H4 (cell line): Measurements from ENCODE around the gene SBSN. TPM values are rescaled to one million over a fixed set of nuclear protein-coding genes. Genes with fewer than 3 reads are reported as not detected.

Source experiments
- DNase-seq: peaks from one replicate; pipeline ENCODE4 v3.0.0-alpha.2; 2015; ENCODE audit warnings: low spot score
- total RNA-seq: library from RNA; depleted of rRNA; stranded (reverse); fragments of >200 nt; shearing (Covaris generic); gene quantifications from 2 replicates; pipeline ENCODE4 v1.2.3, GENCODE V29; 2014

The SBSN gene
- total RNA-seq, 1 experiment from 2014 or later: 0.45 TPM

GRCh38 chr19:35533201-35533821 is 5.2 kb upstream of the SBSN start, which contains the start of gene GAPDHS:
Gene GAPDHS (plus strand): TSS chr19:35533456. CDS start chr19:35533528, 72 bp downstream.
- no peak for DNase-seq

- DNase-seq: no peak
These were observed 3.2 kb upstream of the SBSN start for GRCh38 chr19:35531291-35531690.

- no peak for DNase-seq
These were observed 1.4 kb upstream of the SBSN start for GRCh38 chr19:35529241-35530218.

- DNase-seq: no peak
These were observed 2.2 kb downstream of the SBSN start for GRCh38 chr19:35525873-35526272.

- DNase-seq: no peak
These were observed 3.8 kb downstream of the SBSN start for GRCh38 chr19:35524181-35524837.

GRCh38 chr19:35522745-35523327 is 5.3 kb downstream of the SBSN start:
- no peak for DNase-seq

- DNase-seq: no peak
These were observed 6.9 kb downstream of the SBSN start for GRCh38 chr19:35521124-35521743.

- DNase-seq: no peak
These were observed 8.8 kb downstream of the SBSN start for GRCh38 chr19:35519291-35519690.

- DNase-seq: peak; percentile 89
These were observed 9.8 kb downstream of the SBSN start for GRCh38 chr19:35518313-35518712.

- no peak for DNase-seq
These were observed 10.8 kb downstream of the SBSN start for GRCh38 chr19:35517342-35517741.

GRCh38 chr19:35516310-35516709 is 11.8 kb downstream of the SBSN start:
- DNase-seq: no peak

- DNase-seq: no peak
These were observed 13.8 kb downstream of the SBSN start for GRCh38 chr19:35514282-35514809.

- peak; percentile 61 for DNase-seq
These were observed 14.4 kb downstream of the SBSN start, which contains the start of gene DMKN for GRCh38 chr19:35513628-35514281. Gene DMKN (minus strand): TSS chr19:35513649. CDS start chr19:35513475, 174 bp downstream.

- no peak for DNase-seq
These were observed 15.1 kb downstream of the SBSN start for GRCh38 chr19:35512831-35513627.

GRCh38 chr19:35511337-35511736 is 16.8 kb downstream of the SBSN start:
- no peak for DNase-seq

GRCh38 chr19:35510626-35510964 is 17.5 kb downstream of the SBSN start:
- DNase-seq: no peak

GRCh38 chr19:35509861-35510625 is 18.1 kb downstream of the SBSN start:
- DNase-seq: peak; percentile 69

GRCh38 chr19:35509018-35509652 is 19.0 kb downstream of the SBSN start:
- no peak for DNase-seq

GRCh38 chr19:35508129-35508528 is 20.0 kb downstream of the SBSN start:
- DNase-seq: no peak
